Measurements from ENCODE around the gene SYT15B.
"Not testable (repeated sequence)": the region's sequence is repeated elsewhere in the genome, so short reads cannot be mapped to it uniquely, and the experiment has no call there.

Gene SYT15B

GRCh38 chr10:47725047-47725446, 38.3 kb downstream of the SYT15B start:
- DNase-seq = not testable (repeated sequence)

DNA sequence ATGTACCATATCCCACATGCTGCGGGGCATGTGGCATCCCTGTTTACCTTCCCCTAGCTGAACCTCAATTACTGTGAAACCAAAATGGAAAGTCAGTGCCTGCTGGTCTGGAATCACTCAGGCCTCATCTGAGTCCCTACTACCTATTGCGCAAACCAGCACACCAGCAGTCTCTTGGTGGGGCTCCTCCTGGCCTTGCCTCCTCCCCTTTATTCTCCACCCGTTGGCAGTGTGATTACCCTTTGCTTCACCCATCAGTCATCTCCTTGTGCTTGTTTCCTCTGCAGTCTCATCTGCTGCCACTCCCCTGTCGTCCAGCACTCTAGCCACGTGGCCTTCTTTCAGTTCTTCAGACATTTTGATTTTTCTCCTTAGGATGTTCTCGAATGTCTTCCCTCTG, 39.3 kb downstream of the SYT15B start:
- DNase-seq = not testable (repeated sequence)

GRCh38 chr10:47723362-47723761, 40.0 kb downstream of the SYT15B start:
- DNase-seq = not testable (repeated sequence)

DNA sequence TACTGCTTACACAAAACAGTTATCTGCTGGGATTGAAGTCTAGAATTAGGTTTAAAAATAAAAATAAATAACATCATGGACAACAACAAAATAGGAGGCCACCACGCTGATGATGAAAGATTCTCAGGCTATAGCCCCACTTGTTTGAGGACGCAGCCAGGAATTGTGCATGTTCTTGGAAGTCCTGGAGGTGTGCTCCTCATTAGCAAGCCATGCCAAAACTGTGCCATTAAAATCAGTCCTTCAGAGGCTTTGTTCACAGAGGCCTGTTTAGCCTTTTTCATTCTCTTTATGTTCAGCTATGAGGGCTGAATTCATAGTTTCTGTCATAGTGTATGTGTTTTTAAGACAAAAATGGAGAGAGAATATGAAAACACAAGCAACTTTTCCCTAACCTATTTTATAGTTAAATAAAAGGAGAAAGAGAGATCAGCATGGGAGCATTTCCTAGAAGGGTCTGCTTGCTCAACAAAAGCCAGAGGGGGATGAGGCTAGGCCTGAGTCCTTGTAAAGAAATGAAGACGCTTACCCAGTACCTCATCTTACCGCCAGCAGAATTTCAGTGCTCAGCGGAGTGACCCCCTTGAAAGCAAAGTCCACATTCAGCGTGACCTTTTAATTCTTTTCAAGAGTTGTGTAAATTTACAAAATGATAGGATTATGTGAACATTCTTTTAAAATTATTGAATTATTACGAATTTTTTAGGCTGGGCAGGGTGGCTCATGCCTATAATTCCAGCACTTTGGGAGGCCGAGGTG, 46.2 kb downstream of the SYT15B start:
- not testable (repeated sequence) for DNase-seq
